ENCODE data around the gene RAB19. TPM values are rescaled to one million over a fixed set of nuclear protein-coding genes. Genes with fewer than 3 reads are reported as not detected.

Gene RAB19
- total and polyA plus RNA-seq, 2 of the 13 experiments (the other 11 are each of a cell fraction or from before 2014, with no cell fraction given), result 0.31 TPM; not detected in 1

- H3K27ac ChIP-seq (ENCODE audit: extremely low read length, insufficient read depth, low read length), result no peak overlapping the region
- no peaks in the 10 kb centered on the region for H3K79me2 ChIP-seq (ENCODE audit: insufficient read depth, low read length)
- no peaks in the 10 kb centered on the region for H3K4me1 ChIP-seq (ENCODE audit: insufficient read depth, low read length)
- in situ Hi-C loops (cut with HindIII; ENCODE audit: extremely low pct_ligation_motif_present, low pct_unique_long_range_greater_than_20kb) (no loop called here), intact Hi-C loops (cut with micrococcal nuclease; ENCODE audit: unreplicated experiment) (no loop called here)
- 47% methylated on average over 4 of the region's 4 CpGs for WGBS (ENCODE audit: low lambda C conversion rate)
- POLR2A ChIA-PET, result no interaction called here
- no peak for FAIRE-seq
- no peak for TF ChIP-seq THAP8 (CRISPR knock-in tag; IDR thresholded peaks at IDR 0.05; ENCODE audit: borderline replicate concordance)
- no peak for TF ChIP-seq ZNF891 (CRISPR knock-in tag; IDR thresholded peaks at IDR 0.05)
- no peak for TF ChIP-seq ELF1 (CRISPR knock-in tag; IDR thresholded peaks at IDR 0.05)
- no peak for TF ChIP-seq ZSCAN20 (CRISPR knock-in tag; IDR thresholded peaks at IDR 0.05; ENCODE audit: borderline replicate concordance)
- no peak overlapping the region for H2AFZ ChIP-seq (ENCODE audit: low read length)
- H4K20me1 ChIP-seq (ENCODE audit: insufficient read depth, low read length), result no peaks in the 10 kb centered on the region
- H3K9ac ChIP-seq (ENCODE audit: insufficient read depth, low read depth, low read length), result no peak overlapping the region
- no TSS peak for BruUV-seq (replicated peaks)
- ATAC-seq, result no peak
- no peaks in the 10 kb centered on the region for H3K36me3 ChIP-seq (replicated peaks in 1 of 2; ENCODE audit: control insufficient read depth in 1 of 2, insufficient read depth in 2 of 2, low read length in 2 of 2)
- no peak for DNase-seq (ENCODE audit: low spot score)
- CTCF ChIA-PET (ENCODE audit: low intra/inter-chr PET ratio, low total read pairs), result no interaction called here
- H3K4me3 ChIP-seq (replicated peaks in 1 of 3; ENCODE audit: insufficient read depth in 1 of 3, low read depth in 2 of 3, low read length in 3 of 3), result no peak overlapping the region
- no peak overlapping the region for H3K4me2 ChIP-seq (ENCODE audit: low read depth, low read length)
- no peaks in the 10 kb centered on the region for H3K9me3 ChIP-seq (ENCODE audit: low read length)
- H3K27me3 ChIP-seq (ENCODE audit: control insufficient read depth in 1 of 2, insufficient read depth in 2 of 2, low read length in 2 of 2), result no peaks in the 10 kb centered on the region; a peak in 1 of 5 replicates
Measured at GRCh38 chr7:140418653-140419052, 14.8 kb downstream of the RAB19 start.

- WGBS (ENCODE audit: low lambda C conversion rate), result 0% methylated on average over 2 of the region's 2 CpGs
- no peaks in the 10 kb centered on the region for H3K9me3 ChIP-seq (ENCODE audit: low read length)
- no peak overlapping the region for H2AFZ ChIP-seq (ENCODE audit: low read length)
- intact Hi-C loops (cut with micrococcal nuclease; ENCODE audit: unreplicated experiment), result no loop called here
- in situ Hi-C loops (cut with HindIII; ENCODE audit: extremely low pct_ligation_motif_present, low pct_unique_long_range_greater_than_20kb), result no loop called here
- H3K9ac ChIP-seq (ENCODE audit: insufficient read depth, low read depth, low read length), result no peak overlapping the region
- H3K27ac ChIP-seq (ENCODE audit: extremely low read length, insufficient read depth, low read length), result no peak overlapping the region
- ChIA-PET POLR2A (no interaction called here), CTCF (ENCODE audit: low intra/inter-chr PET ratio, low total read pairs) (no interaction called here)
- H3K36me3 ChIP-seq (replicated peaks in 1 of 2; ENCODE audit: control insufficient read depth in 1 of 2, insufficient read depth in 2 of 2, low read length in 2 of 2), result no peaks in the 10 kb centered on the region
- no peaks in the 10 kb centered on the region; a peak in 1 of 5 replicates for H3K27me3 ChIP-seq (ENCODE audit: control insufficient read depth in 1 of 2, insufficient read depth in 2 of 2, low read length in 2 of 2)
- no peaks in the 10 kb centered on the region for H3K79me2 ChIP-seq (ENCODE audit: insufficient read depth, low read length)
- no TSS peak for BruUV-seq (replicated peaks)
- H3K4me3 ChIP-seq (replicated peaks in 1 of 3; ENCODE audit: insufficient read depth in 1 of 3, low read depth in 2 of 3, low read length in 3 of 3), result no peak overlapping the region
- FAIRE-seq (no peak), ATAC-seq (no peak), DNase-seq (ENCODE audit: low spot score) (no peak)
- no peaks in the 10 kb centered on the region for H3K4me1 ChIP-seq (ENCODE audit: insufficient read depth, low read length)
- no peaks in the 10 kb centered on the region for H4K20me1 ChIP-seq (ENCODE audit: insufficient read depth, low read length)
- H3K4me2 ChIP-seq (ENCODE audit: low read depth, low read length), result no peak overlapping the region
- TF ChIP-seq KLF9 (CRISPR knock-in tag; IDR thresholded peaks at IDR 0.05; ENCODE audit: low read depth) (no peak), HOXD1 (CRISPR knock-in tag; IDR thresholded peaks at IDR 0.05) (no peak), NFE2L2 (IDR thresholded peaks at IDR 0.05; ENCODE audit: low read length) (no peak), CEBPZ (IDR thresholded peaks at IDR 0.05; ENCODE audit: low read length) (no peak), SRSF4 (IDR thresholded peaks at IDR 0.05; ENCODE audit: low read depth, low read length, poor library complexity, severe bottlenecking) (no peak), FOXP1 (IDR thresholded peaks at IDR 0.05) (no peak), FOXP1 (CRISPR knock-in tag; IDR thresholded peaks at IDR 0.05) (no peak), STAG1 (CRISPR knock-in tag; IDR thresholded peaks at IDR 0.05) (no peak), STAT6 (CRISPR knock-in tag; IDR thresholded peaks at IDR 0.05; ENCODE audit: borderline replicate concordance) (no peak), ZNF839 (CRISPR knock-in tag; IDR thresholded peaks at IDR 0.05; ENCODE audit: borderline replicate concordance) (no peak), BRD4 (CRISPR knock-in tag; IDR thresholded peaks at IDR 0.05) (no peak)
Measured at GRCh38 chr7:140421521-140421920, 17.7 kb downstream of the RAB19 start.

Measured in HepG2 (cell line).